Neural progenitor cell (in vitro differentiated cells): ENCODE results near the gene TBC1D10A. TPM values are rescaled to one million over a fixed set of nuclear protein-coding genes. Genes with fewer than 3 reads are reported as not detected.

Experiments
- DNase-seq: peaks from one replicate; pipeline ENCODE4 v3.0.0-alpha.2; 2016; ENCODE audit warnings: low spot score
- H2AFZ ChIP-seq: fragments of 200-600 bp; sonication (generic); replicated peaks from 2 replicates; pipeline ENCODE4 v1.6.1; 2016; ENCODE audit warnings: antibody characterized with exemption
- H3F3A ChIP-seq: fragments of 200-600 bp; sonication (generic); 2 replicates; pipeline ENCODE4 v1.6.1; 2016; ENCODE audit warnings: antibody characterized with exemption, low read depth
- H3K27ac ChIP-seq: fragments of 200-600 bp; sonication (generic); 2 replicates; pipeline ENCODE4 v1.5.1; 2016; ENCODE audit warnings: mild to moderate bottlenecking
- H3K27me3 ChIP-seq: fragments of 200-600 bp; sonication (generic); 2 replicates; pipeline ENCODE4 v1.6.1; 2016; ENCODE audit warnings: mild to moderate bottlenecking, moderate library complexity
- H3K36me3 ChIP-seq: fragments of 200-600 bp; sonication (generic); 2 replicates; pipeline ENCODE4 v1.5.1; 2016
- H3K4me1 ChIP-seq: fragments of 200-600 bp; sonication (generic); 2 replicates; pipeline ENCODE4 v1.6.1; 2016; ENCODE audit warnings: mixed run types
- H3K4me2 ChIP-seq: fragments of 200-600 bp; sonication (generic); 2 replicates; pipeline ENCODE4 v1.6.1; 2016
- H3K4me3 ChIP-seq: fragments of 200-600 bp; sonication (generic); 2 replicates; pipeline ENCODE4 v1.5.1; 2016
- H3K79me2 ChIP-seq: fragments of 200-600 bp; sonication (generic); 2 replicates; pipeline ENCODE4 v1.6.1; 2016; ENCODE audit warnings: low read depth
- H3K9ac ChIP-seq: fragments of 200-600 bp; sonication (generic); 2 replicates; pipeline ENCODE4 v1.6.1; 2016
- H3K9me3 ChIP-seq: fragments of 200-600 bp; sonication (generic); 2 replicates; pipeline ENCODE4 v1.5.1; 2016; ENCODE audit warnings: low read depth
- H4K20me1 ChIP-seq: fragments of 200-600 bp; sonication (generic); 2 replicates; pipeline ENCODE4 v1.6.1; 2016; ENCODE audit warnings: low read depth
- H3K27ac Mint-ChIP-seq: 3 replicates; pipeline ENCODE4 v1.8.0; 2021; ENCODE audit warnings: mixed read lengths
- H3K27me3 Mint-ChIP-seq: 2 replicates; pipeline ENCODE4 v1.8.0; 2022; ENCODE audit warnings: low read depth, mild to moderate bottlenecking, inconsistent platforms, moderate library complexity, mixed read lengths; ENCODE audit not compliant: insufficient read depth
- H3K36me3 Mint-ChIP-seq: 3 replicates; pipeline ENCODE4 v1.8.0; 2021; ENCODE audit warnings: mixed read lengths
- H3K4me1 Mint-ChIP-seq: 3 replicates; pipeline ENCODE4 v1.8.0; 2021; ENCODE audit warnings: mixed read lengths
- H3K4me3 Mint-ChIP-seq: 3 replicates; pipeline ENCODE4 v1.8.0; 2021; ENCODE audit warnings: mild to moderate bottlenecking, moderate library complexity, mixed read lengths
- H3K9me3 Mint-ChIP-seq: 3 replicates; pipeline ENCODE4 v1.8.0; 2020; ENCODE audit warnings: mixed read lengths
- EZH2 ChIP-seq: fragments of 200-600 bp; sonication (generic); IDR thresholded peaks from 2 replicates; pipeline ENCODE4 v1.6.1; 2017; ENCODE audit warnings: antibody characterized with exemption, mild to moderate bottlenecking, moderate library complexity
- EZH2phosphoT487 ChIP-seq: fragments of 200-600 bp; sonication (generic); IDR thresholded peaks from 2 replicates; pipeline ENCODE4 v1.6.1; 2017; ENCODE audit warnings: antibody characterized with exemption
- total RNA-seq: library from RNA; depleted of rRNA; stranded (reverse); fragments of >200 nt; gene quantifications from 2 replicates; pipeline ENCODE4 v1.2.3, GENCODE V29; 2015; ENCODE audit warnings: low replicate concordance
- TF ChIP-seq, protein P1 (sequence below): fragments of 200-600 bp; sonication (generic); IDR thresholded peaks from 2 replicates; pipeline ENCODE4 v1.5.1; 2017; ENCODE audit warnings: antibody characterized with exemption, mild to moderate bottlenecking

The TBC1D10A gene
- 6.2 and 10.2 TPM in 2 replicates for total RNA-seq

GRCh38 chr22:30326706-30327362, at the start of gene TBC1D10A:
TSS of gene TBC1D10A (minus strand) at chr22:30326941. CDS start at chr22:30326881, 60 bp downstream.
- DNase-seq = peak; percentile 98
- peak within 1 kb of the TSS; percentile 97 for H2AFZ ChIP-seq
- H3K27ac ChIP-seq = no peak within 1 kb of the TSS
- Mint-ChIP-seq H3K4me1 (peaks cover 19% of the 10 kb centered on the region), H3K27ac (no peak within 1 kb of the TSS), H3K4me3 (peak within 1 kb of the TSS; percentile 86), H3K27me3 (no peaks in the 10 kb centered on the region), H3K9me3 (no peaks in the 10 kb centered on the region), H3K36me3 (peaks cover 3% of the 10 kb centered on the region)
- H3K4me2 ChIP-seq = peak within 1 kb of the TSS; percentile 92
- peak within 1 kb of the TSS; percentile 98 for H3K4me3 ChIP-seq
- H3K79me2 ChIP-seq = no peaks in the 10 kb centered on the region
- H3K36me3 ChIP-seq = no peaks in the 10 kb centered on the region
- peaks cover 17% of the 10 kb centered on the region for H4K20me1 ChIP-seq
- H3K4me1 ChIP-seq = peaks cover 14% of the 10 kb centered on the region
- TF ChIP-seq, protein P1, sequence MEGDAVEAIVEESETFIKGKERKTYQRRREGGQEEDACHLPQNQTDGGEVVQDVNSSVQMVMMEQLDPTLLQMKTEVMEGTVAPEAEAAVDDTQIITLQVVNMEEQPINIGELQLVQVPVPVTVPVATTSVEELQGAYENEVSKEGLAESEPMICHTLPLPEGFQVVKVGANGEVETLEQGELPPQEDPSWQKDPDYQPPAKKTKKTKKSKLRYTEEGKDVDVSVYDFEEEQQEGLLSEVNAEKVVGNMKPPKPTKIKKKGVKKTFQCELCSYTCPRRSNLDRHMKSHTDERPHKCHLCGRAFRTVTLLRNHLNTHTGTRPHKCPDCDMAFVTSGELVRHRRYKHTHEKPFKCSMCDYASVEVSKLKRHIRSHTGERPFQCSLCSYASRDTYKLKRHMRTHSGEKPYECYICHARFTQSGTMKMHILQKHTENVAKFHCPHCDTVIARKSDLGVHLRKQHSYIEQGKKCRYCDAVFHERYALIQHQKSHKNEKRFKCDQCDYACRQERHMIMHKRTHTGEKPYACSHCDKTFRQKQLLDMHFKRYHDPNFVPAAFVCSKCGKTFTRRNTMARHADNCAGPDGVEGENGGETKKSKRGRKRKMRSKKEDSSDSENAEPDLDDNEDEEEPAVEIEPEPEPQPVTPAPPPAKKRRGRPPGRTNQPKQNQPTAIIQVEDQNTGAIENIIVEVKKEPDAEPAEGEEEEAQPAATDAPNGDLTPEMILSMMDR = no peak
- TF ChIP-seq EZH2 (no peak), EZH2phosphoT487 (no peak)
- peak within 1 kb of the TSS; percentile 52 for H3K9ac ChIP-seq
- no peaks in the 10 kb centered on the region for H3K9me3 ChIP-seq
- peaks cover 11% of the 10 kb centered on the region for H3F3A ChIP-seq
- H3K27me3 ChIP-seq = no peaks in the 10 kb centered on the region

- H3F3A ChIP-seq = no peaks in the 10 kb centered on the region
- no peaks in the 10 kb centered on the region for H3K36me3 ChIP-seq
- Mint-ChIP-seq H3K4me1 (peaks cover 9% of the 10 kb centered on the region), H3K9me3 (no peaks in the 10 kb centered on the region), H3K36me3 (peaks cover 13% of the 10 kb centered on the region), H3K27me3 (peaks cover 10% of the 10 kb centered on the region), H3K4me3 (no peak overlapping the region), H3K27ac (no peak overlapping the region)
- no peak overlapping the region for H2AFZ ChIP-seq
- TF ChIP-seq EZH2phosphoT487 = no peak
- TF ChIP-seq, protein P1 = no peak
- no peak for TF ChIP-seq EZH2
- H3K27me3 ChIP-seq = no peaks in the 10 kb centered on the region
- no peak overlapping the region for H3K27ac ChIP-seq
- H3K4me1 ChIP-seq = no peaks in the 10 kb centered on the region
- H4K20me1 ChIP-seq = no peaks in the 10 kb centered on the region
- H3K4me2 ChIP-seq = no peak overlapping the region
- no peaks in the 10 kb centered on the region for H3K9me3 ChIP-seq
- H3K4me3 ChIP-seq = no peak overlapping the region
- no peaks in the 10 kb centered on the region for H3K79me2 ChIP-seq
- H3K9ac ChIP-seq = no peak overlapping the region
- DNase-seq = no peak
Measured at GRCh38 chr22:30375312-30375849, 48.6 kb upstream of the TBC1D10A start.

DNA sequence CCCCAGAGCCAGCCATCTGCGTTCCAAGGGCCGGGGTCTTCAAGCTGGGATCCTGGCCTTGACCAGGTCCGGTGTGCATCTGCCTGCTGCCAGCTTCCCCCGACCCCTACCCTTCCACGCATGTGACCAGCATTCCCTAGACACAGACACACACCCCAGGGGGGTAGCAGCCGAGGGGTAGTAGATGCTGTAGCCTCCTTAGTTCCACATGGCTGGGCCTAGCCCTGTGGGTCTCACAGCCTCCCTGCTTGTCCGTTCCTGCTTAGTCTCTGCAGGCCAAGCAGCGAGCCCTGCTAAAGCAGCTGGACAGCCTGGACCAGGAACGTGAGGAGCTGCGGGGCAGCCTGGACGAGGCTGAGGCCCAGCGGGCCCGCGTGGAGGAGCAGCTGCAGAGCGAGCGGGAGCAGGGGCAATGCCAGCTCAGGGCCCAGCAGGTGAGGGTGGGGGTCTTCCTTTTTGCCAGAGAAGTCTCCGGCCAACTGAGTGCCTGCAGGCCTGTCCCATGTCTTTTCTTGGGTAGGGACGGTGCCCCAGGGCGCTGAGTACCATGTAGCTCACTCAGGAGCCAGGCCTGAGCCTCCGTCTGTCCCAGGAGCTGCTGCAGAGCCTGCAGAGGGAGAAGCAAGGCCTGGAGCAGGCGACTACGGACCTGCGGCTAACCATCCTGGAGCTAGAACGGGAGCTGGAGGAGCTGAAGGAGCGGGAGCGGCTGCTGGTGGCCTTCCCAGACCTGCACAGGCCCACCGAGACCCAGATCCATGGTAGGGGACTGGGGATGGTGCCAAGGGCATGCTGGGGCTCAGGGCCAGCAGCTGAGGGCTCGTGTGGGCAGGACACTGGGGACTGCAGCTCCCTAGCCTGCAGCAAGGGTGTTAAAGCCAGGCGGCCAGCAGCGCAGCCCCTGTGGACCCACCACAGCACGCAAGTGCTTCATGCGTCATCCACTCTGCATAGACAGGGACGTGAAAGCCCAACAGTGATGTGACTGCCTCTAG, 46.9 kb upstream of the TBC1D10A start:
- Histone ChIP-seq H3K27ac (no peak overlapping the region), H2AFZ (no peak overlapping the region), H3K79me2 (no peaks in the 10 kb centered on the region), H3F3A (no peaks in the 10 kb centered on the region), H3K4me2 (no peak overlapping the region), H3K9ac (peak overlapping the region; percentile 55), H4K20me1 (no peaks in the 10 kb centered on the region), H3K9me3 (no peaks in the 10 kb centered on the region), H3K36me3 (no peaks in the 10 kb centered on the region), H3K4me1 (no peaks in the 10 kb centered on the region), H3K27me3 (no peaks in the 10 kb centered on the region), H3K4me3 (no peak overlapping the region)
- Mint-ChIP-seq H3K27me3 (peaks cover 10% of the 10 kb centered on the region), H3K36me3 (peaks cover 10% of the 10 kb centered on the region), H3K27ac (no peak overlapping the region), H3K9me3 (no peaks in the 10 kb centered on the region), H3K4me3 (no peak overlapping the region), H3K4me1 (peaks cover 13% of the 10 kb centered on the region)
- TF ChIP-seq EZH2phosphoT487 = no peak
- no peak for TF ChIP-seq EZH2
- peak; percentile 27 for DNase-seq
